Measurements from ENCODE around the gene RCC2. TPM values are rescaled to one million over a fixed set of nuclear protein-coding genes. Genes with fewer than 3 reads are reported as not detected.

The RCC2 gene
- total RNA-seq, 1 experiment from 2014 or later, result 473 TPM

GRCh38 chr1:17375651-17376050 is 63.8 kb downstream of the RCC2 start:
- Histone ChIP-seq H3K4me1 (ENCODE audit: insufficient read depth, low read length) (peaks cover 8% of the 10 kb centered on the region; the same call in 1 of the 2 replicates), H3T11ph (ENCODE audit: low read length) (no peak overlapping the region), H3K14ac (ENCODE audit: insufficient read depth, low read length) (no peak overlapping the region), H2BK12ac (ENCODE audit: insufficient read length, low read depth, low read length) (no peak overlapping the region), H3K9me3 (ENCODE audit: control insufficient read depth, low read depth, low read length) (no peaks in the 10 kb centered on the region), H3K4ac (ENCODE audit: low read depth, low read length) (no peak overlapping the region), H2AFZ (ENCODE audit: low read length) (no peak overlapping the region), H3K4me2 (ENCODE audit: insufficient read depth, insufficient read length, low read length) (no peak overlapping the region), H4K20me1 (ENCODE audit: control insufficient read depth, insufficient read depth, insufficient read length) (no peaks in the 10 kb centered on the region), H2AK5ac (ENCODE audit: insufficient read length, low read length) (no peak overlapping the region), H2BK120ac (ENCODE audit: low read depth, low read length, poor library complexity, severe bottlenecking) (no peak overlapping the region), H2BK5ac (ENCODE audit: insufficient read length, low read length) (no peak overlapping the region), H4K8ac (replicated peaks; ENCODE audit: insufficient read length, low read depth, low read length) (no peak overlapping the region), H3K9ac (ENCODE audit: extremely low read depth, insufficient read length, low read length) (no peak overlapping the region), H3K27me3 (ENCODE audit: insufficient read depth, low read length) (no peaks in the 10 kb centered on the region), H4K91ac (ENCODE audit: insufficient read length, low read depth, low read length) (no peak overlapping the region), H2BK20ac (ENCODE audit: low read depth, low read length, poor library complexity, severe bottlenecking) (no peak overlapping the region), H3K23me2 (ENCODE audit: insufficient read length, low read depth, low read length, poor library complexity, severe bottlenecking) (no peaks in the 10 kb centered on the region), H4K5ac (ENCODE audit: insufficient read length, low read depth, low read length) (no peak overlapping the region), H3K18ac (ENCODE audit: insufficient read length, low read depth, low read length) (no peak overlapping the region), H3K79me2 (ENCODE audit: insufficient read depth, low read length) (no peaks in the 10 kb centered on the region), H2BK15ac (ENCODE audit: low read depth, low read length) (no peak overlapping the region), H3K23ac (ENCODE audit: insufficient read length, low read depth, low read length) (no peak overlapping the region), H3K56ac (ENCODE audit: insufficient read length, low read depth, low read length) (no peak overlapping the region), H3K27ac (ENCODE audit: insufficient read length, low read depth, low read length) (no peak overlapping the region), H3K79me1 (ENCODE audit: insufficient read depth, low read depth, low read length, poor library complexity, severe bottlenecking) (no peaks in the 10 kb centered on the region)
- Mint-ChIP-seq H3K9me3 (no peaks in the 10 kb centered on the region), H3K27ac (no peak overlapping the region), H3K27me3 (ENCODE audit: low read depth) (peaks cover 6% of the 10 kb centered on the region), H3K4me1 (peaks cover 33 to 34% of the 10 kb centered on the region in 2 experiments), H3K4me3 (no peak overlapping the region), H3K36me3 (ENCODE audit: insufficient read depth in 1 of 3, low read depth in 3 of 3) (no peaks in the 10 kb centered on the region)
- WGBS (ENCODE audit: extremely low coverage, insufficient read length, low lambda C conversion rate), result no CpG with 5 or more reads among the region's 10 CpGs
- no peak for TF ChIP-seq CTCF (conservative IDR thresholded peaks at IDR 0.05)
- DNase-seq, result no peak
